Activated CD8-positive, alpha-beta memory T cell treated with anti-CD3 and anti-CD28 coated beads for 4 hours (primary cell): Measurements from ENCODE around the gene SMAD2.
"Not testable (repeated sequence)": the region's sequence is repeated elsewhere in the genome, so short reads cannot be mapped to it uniquely, and the experiment has no call there.

ENCODE experiments used
- DNase-seq, 2 donors: peaks; one replicate each; pipeline ENCODE4 v3.0.0-alpha.2; 2020; ENCODE audit warnings: low read depth in 2 of 2

Gene SMAD2

GRCh38 chr18:47844828-47845498 lies 85.5 kb downstream of the SMAD2 start:
- no peak for DNase-seq

DNA sequence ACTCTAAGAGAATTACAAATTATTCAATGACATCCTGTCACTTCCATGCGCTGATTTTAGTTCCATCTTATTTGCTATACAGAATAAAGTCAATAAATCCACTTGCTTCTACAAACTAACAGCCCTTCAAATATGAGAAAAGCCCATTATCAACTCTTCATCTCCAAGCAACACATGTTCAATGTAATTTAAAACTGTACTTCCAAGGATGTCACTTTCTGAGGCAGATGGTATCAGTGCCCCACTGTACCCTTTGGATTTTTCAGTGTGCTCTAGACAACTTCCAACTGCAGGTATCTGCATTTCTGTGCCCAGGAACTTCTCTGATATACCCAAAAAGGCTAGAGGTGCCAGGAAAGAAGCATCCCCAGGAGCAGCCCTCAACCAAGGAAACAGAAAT lies 87.6 kb downstream of the SMAD2 start:
- DNase-seq = no peak

DNA sequence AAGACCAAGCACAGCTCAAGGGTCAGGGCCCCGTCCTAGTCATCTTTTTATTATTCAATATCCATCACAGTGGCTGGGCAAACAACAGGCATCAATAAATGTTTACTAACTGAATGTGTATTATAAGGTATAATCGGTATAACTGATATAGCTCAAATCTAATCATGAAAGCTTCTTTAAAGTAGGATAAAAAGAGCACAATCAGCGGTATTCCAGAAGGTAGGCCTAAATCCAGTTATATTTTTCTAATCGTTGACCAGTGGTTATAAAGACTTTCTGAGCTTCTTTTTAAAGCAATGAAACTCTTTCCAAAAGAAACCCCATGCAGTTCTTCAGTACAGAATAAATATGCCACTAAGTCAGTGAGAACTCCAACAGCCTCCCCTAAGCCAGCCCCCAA lies 92.1 kb downstream of the SMAD2 start:
- no peak for DNase-seq

GRCh38 chr18:47832348-47832747 lies 98.1 kb downstream of the SMAD2 start:
- no peak for DNase-seq

GRCh38 chr18:47831351-47831750 lies 99.1 kb downstream of the SMAD2 start:
- no peak for DNase-seq

DNA sequence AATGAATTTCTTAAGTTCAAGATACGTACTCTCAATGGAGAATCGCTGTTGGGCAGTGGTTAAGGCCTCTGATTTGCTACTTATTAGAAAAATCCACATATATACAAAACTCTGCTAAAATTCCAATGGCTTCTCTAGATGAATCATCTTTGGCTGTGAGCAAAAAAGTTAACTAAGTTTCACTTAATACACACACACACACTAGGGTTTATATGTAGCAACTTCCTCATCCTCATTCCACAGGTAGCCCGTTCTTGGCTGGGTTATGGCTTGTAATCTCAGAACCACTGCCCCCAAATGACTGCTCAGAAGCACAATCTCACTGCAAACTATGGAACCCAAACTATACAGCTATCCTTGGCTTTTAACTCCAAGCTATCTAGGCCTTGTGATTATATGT lies 99.7 kb downstream of the SMAD2 start:
- DNase-seq = no peak

DNA sequence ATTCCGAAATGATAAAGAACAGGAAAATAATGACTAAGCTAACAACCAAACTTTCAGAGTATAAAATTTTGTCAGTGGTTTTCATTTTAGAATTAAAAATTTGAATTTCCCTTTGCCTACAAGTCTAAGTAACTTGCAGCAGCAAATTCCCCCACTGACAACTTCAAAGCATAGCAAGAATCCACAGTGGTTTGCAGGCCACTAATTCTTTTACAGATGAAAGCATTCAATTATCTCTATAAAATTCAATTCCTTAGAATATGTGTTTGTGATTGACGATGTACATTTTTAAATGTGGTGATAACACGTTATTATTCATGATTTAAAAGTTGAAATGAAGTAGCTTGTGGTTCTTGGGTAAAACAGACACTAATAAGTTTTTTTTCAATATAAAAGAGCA lies 100.6 kb downstream of the SMAD2 start:
- no peak for DNase-seq

GRCh38 chr18:47828031-47828430 lies 102.4 kb downstream of the SMAD2 start:
- DNase-seq = not testable (repeated sequence)

- no peak for DNase-seq
Measured at GRCh38 chr18:47826157-47827074, 104.0 kb downstream of the SMAD2 start.

- no peak for DNase-seq
Measured at GRCh38 chr18:47821314-47821713, 109.1 kb downstream of the SMAD2 start.

DNA sequence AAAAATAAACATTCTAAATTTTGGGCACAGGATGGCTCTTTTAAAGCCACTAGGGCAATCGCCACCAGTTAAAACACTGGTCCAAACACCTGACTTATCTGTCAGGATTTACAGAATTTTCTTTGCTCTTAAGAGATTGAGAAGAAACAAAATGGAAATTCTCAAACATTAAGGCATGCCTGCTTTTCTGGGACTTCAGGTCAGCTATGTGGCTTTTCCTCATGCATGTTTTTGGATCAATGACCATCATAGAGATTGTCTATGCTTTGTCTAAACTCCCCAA lies 112.7 kb downstream of the SMAD2 start:
- DNase-seq = no peak

DNA sequence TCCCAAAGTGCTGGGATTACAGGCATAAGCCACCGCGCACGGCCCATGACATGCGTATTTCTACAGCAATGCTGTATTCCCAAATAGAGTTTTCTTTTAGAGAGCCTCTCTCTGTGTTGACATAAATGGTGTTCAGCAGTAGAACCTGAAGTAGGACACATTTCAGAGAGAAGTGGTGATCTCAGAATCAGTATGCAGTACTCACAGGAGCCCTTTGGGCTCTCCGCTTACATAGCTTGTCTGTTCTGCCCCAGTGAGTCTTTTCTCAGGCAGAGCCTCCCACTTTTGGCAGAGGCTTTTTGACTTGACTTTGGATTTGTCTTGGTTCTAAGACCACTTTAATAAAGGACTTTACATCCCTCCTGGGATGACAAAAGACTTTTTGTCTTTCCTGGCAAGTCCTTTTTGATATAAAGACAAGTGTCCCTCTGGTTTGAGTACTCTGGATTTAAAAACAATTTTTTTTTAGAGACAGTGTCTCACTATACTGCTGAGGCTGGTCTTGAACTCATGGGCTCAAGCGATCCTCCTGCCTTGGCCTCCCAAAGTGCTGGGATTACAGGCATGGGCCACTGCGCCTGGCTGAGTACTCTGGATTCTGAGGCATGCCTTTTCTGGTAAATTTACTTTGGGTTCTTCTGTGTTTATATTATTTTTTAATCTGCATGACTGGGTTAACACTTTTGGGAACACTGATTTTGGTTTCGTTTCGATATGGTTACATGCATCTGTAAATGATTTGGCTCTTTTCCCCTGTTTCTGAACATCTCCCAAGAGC lies 113.3 kb downstream of the SMAD2 start:
- DNase-seq = no peak

- no peak for DNase-seq
Measured at GRCh38 chr18:47815486-47816270, 114.8 kb downstream of the SMAD2 start.

DNA sequence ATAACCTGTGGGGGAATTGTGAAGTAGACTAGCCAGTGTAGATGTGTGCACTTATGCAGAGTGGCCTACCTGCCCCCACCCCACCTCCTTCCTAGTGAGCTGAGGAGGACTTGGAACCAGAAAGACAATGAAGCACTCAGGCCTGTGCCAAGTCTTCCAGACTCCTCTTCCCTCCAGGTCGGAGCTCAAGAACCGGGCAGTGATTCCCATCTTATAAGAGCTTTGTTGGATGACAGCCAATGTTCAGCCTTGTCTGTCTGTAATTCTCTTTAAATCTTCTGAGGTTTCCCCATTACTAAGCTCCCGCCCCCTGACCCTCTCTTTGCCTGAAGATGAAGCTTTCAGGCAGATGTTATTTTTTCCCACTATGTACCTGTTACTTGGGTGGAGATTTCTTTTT lies 121.0 kb downstream of the SMAD2 start:
- DNase-seq = no peak

- DNase-seq = no peak
Measured at GRCh38 chr18:47802802-47803201, 127.7 kb downstream of the SMAD2 start.

GRCh38 chr18:47801817-47802216 lies 128.6 kb downstream of the SMAD2 start:
- DNase-seq = no peak

DNA sequence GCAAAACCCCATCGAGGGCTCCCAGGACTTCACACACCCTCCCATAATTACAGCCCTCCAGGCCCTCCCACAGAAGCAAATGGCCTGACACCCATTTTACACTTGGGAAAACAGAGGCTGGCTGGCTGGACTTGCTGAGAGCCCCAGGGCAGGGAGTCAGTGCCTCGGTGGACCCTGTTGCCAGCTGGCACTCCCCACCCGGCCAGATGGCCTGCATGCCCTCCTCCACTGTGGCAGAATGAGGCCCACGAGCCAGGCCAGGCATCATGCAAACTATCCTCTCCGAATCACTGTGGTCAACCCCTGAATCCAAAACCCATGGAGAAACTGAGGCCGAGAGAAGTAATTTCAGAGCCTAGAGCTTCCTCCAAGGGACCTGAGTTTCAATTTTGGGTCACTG lies 129.7 kb downstream of the SMAD2 start:
- no peak for DNase-seq

- DNase-seq = no peak
Measured at GRCh38 chr18:47800248-47800647, 130.2 kb downstream of the SMAD2 start.

DNA sequence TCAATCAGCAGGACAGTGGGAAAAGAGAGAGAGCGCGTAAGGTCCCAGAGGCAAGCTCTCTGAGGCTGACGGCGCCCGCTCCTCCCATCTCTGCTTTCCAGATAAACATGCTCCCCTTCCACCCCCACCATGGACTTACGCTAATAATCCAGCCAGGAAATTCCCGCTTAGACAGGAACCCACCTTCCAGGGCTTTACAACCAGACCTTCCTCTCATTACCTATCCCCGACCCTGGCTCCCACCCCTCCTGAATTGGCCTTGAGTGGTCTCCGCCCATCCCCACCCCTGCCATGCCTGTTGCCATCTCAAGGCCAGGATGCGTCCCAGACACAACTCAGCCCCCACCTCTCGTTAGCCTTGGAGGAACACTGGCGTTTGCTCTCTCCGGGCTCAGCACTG lies 131.1 kb downstream of the SMAD2 start:
- no peak for DNase-seq

GRCh38 chr18:47798366-47798765 lies 132.1 kb downstream of the SMAD2 start:
- DNase-seq = no peak

DNA sequence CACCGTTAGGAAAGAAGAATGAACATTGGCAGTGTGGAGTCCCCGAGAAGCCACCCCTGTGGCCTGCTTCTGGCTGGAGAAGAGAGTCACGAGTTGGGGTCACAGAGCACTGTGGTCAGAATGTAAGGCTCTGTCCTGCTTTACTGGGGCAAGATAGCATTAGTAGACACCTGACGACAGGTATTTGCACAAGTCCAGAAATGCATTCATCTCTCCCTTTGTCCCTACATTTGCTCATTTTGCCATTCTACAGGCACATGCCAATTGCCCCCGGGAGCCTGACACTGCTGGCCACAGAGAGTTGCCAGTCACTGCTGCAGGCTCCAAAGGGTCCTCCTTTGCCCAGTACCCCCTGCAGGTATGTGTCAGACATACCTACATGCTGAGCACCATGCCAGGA lies 133.3 kb downstream of the SMAD2 start:
- no peak for DNase-seq

DNA sequence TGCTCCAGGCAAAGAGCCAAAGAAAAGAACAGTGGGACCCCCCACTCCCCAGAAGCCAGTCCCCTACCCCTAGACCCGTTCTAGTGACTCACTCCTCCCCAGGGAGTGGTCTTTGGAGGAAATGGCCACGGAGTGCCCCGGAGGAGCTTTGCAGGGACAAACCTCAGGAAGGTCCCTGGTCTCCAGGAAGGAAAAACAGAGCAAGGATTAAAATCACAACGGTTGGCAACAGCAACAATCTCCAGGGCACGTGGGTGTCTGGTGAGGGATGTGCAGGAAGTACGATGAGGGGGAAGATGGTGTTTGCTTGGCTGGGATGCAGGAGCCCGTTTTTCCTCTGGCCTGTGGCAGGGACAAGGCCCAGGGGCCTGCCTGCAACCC lies 135.0 kb downstream of the SMAD2 start:
- DNase-seq = no peak
